LNCAP (cell line): Measurements from ENCODE around the gene RAPGEF4.

ENCODE experiments used
- CTCF ChIP-seq: fragments of 450-650 bp; IDR thresholded peaks from 2 replicates; pipeline ENCODE4 v1.5.1; 2017; ENCODE audit warnings: mild to moderate bottlenecking

RAPGEF4 gene

GRCh38 chr2:172860336-172860707 is 124.7 kb downstream of the RAPGEF4 start:
- no peak for TF ChIP-seq CTCF

DNA sequence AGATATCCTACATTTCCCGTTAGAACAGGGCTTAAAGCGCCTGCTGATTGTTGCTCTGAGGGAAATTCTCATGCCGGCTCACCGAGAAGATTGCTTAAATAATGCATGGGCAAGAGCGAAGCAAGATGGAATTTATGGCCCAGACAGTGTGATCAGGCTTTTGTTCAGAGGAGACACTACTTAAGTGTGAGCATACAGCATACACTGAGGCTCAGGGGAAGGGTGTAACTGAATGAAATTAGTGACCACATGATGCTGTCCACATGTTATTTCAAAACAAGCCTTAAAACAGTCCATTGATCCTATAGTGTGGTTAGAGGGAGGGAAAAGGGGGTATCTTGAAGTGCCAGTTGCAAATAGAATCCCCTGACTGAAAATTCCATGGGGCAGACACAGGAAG is 125.5 kb downstream of the RAPGEF4 start:
- TF ChIP-seq CTCF = no peak

DNA sequence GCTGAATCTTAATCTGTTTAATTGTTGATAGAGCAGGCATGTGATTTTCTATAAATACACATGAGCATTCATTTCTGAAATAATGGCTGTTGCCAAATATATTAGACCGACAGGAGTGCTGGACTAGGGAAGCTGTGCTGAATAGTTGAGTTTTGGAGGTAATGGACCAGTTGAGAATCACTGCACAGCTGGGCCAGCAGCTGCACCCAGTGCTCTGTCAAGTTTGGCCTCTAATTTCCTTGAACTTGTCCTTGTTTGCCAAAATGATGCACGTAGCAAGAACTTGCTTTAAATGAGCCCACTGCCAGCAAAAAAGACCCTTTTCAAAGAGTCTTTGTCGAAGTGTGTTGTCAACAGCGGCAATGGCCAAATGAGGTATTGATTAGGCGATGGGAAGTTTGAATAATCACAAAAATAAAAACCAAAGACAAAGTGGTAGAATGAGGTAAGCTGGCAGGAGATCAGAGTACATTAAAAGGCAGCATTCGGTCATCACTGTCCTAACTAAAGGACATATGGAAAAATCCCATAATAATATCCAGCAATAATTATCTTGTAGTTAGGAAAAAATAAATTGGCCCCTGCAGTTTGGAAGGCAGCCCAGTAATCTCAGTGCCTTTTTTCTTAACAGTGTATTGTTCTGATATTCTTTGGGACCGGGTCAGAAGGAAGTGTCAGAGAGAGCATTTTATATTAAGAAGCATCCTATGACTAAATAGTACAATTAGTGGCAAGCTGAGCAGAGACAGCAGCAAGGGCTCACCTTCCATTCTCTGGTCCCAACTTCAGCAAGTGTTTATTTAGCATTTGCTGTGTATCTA is 126.2 kb downstream of the RAPGEF4 start:
- no peak for TF ChIP-seq CTCF

- no peak for TF ChIP-seq CTCF
Observed at GRCh38 chr2:172863341-172863740, 127.7 kb downstream of the RAPGEF4 start.

- peak; percentile 64 for TF ChIP-seq CTCF
Observed at GRCh38 chr2:172864182-172864581, 128.5 kb downstream of the RAPGEF4 start.

DNA sequence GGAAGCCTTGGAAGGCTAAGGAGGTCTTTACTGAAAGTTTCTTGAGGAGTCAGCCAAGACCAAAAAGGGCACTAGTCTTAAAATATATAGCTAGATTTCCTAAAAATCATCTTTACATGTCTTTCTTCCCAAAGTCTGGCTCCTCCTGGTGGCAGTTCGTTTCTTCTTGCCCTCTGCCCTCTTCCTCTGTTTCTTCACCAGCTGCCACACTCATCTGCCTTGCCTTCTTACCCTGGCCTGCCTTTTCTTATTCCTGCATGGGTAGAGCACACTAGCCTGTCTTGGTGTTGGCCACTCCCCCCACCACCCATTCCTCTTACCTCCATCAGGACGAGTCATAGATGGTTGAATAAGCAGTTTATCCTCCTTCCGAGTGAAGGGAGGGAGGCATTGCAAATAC is 129.8 kb downstream of the RAPGEF4 start:
- TF ChIP-seq CTCF = 0 out of 2 replicates have a peak, but pooled peaks have one; percentile 10

DNA sequence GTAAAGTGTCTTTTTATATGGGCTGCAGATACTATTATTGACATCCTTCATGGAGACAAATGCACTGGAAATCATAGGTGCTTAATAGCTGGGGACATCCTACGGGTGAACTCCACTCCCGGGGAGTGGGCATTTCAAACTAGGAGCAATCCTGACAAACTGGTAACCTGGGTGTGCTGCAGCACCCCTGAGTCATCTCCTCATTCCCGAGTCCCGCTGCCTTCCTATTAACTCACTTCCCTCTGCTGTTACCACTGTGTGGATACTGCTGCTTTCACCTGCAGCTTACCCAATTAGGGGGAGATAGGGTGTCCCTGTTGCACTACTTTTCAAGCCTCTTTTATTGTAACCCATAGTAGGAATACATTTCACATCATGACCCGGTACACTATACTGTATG is 134.2 kb downstream of the RAPGEF4 start:
- TF ChIP-seq CTCF = no peak

DNA sequence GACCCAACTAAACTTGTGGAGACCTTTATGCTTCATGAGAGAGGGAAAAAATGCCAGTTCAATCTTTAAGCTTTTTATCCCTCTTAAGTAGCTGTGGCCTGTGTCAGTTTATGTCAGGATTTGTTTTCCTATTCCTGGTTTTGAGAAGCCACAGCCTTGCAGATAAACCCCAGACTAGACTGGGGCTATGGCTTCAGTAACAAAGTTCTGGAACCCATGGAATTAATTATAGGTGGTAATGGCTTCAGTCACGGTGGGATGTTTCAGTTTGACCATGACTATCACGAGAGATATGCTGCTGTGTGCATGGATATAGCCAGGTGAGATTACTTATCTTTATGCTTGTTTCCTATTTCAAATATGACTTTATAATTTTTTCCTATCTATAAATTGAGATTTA is 134.8 kb downstream of the RAPGEF4 start:
- no peak for TF ChIP-seq CTCF
